Endothelial cell of umbilical vein (primary cell): Measurements from ENCODE around the gene FIBCD1. TPM values are rescaled to one million over a fixed set of nuclear protein-coding genes. Genes with fewer than 3 reads are reported as not detected.

ENCODE experiments used
- BruUV-seq: library from RNA; stranded (reverse); fragments of 400-500 nt; replicated peaks from 2 replicates; lab custom pipeline; 2021; lab: Mats Ljungman, UMichigan
- CTCF ChIA-PET: fragments of 300-600, 350-600 bp; sonication (Branson Sonifier 250); formaldehyde crosslinking; loops from one replicate; lab custom pipeline; 2021; ENCODE audit warnings: antibody characterized with exemption, inconsistent platforms; lab: Charles Lee
- POLR2A ChIA-PET: fragments of 300-600, 350-600 bp; sonication (Branson Sonifier 250); formaldehyde crosslinking; loops from one replicate; lab custom pipeline; 2021; ENCODE audit warnings: antibody characterized with exemption, inconsistent platforms; lab: Charles Lee
- DNase-seq: peaks from one replicate; pipeline ENCODE4 v3.0.0-alpha.2; 2011; ENCODE audit warnings: low read depth, low spot score
- FAIRE-seq: peaks from 2 replicates; lab custom pipeline; 2011; peaks lifted over from hg19 to GRCh38; lab: Jason Lieb, UNC
- H2AFZ ChIP-seq: 2 replicates; pipeline ENCODE4 v1.6.0; 2012; ENCODE audit warnings: low read depth, low read length, control low read depth, inconsistent platforms
- H3K27ac ChIP-seq: 2 replicates; pipeline ENCODE4 v1.5.1; 2011; ENCODE audit warnings: low read depth, mild to moderate bottlenecking, control low read depth, low read length, moderate library complexity; ENCODE audit not compliant: insufficient read depth
- H3K27me3 ChIP-seq, 2 experiments: 2 replicates each; pipeline versions ENCODE4 v1.6.0 to v1.6.1; 2011; ENCODE audit warnings: low read length in 2 of 2, mixed read lengths in 1 of 2; ENCODE audit not compliant: control insufficient read depth in 2 of 2, insufficient read depth in 2 of 2
- H3K36me3 ChIP-seq, 2 experiments: 2 replicates in 1 of 2; 3 replicates in 1 of 2; pipeline ENCODE4 v1.5.1; 2011; ENCODE audit warnings: low read length in 2 of 2, mild to moderate bottlenecking in 1 of 2, moderate library complexity in 1 of 2; ENCODE audit not compliant: control insufficient read depth in 2 of 2, insufficient read depth in 2 of 2; ENCODE audit errors: extremely low read depth in 1 of 2
- H3K4me1 ChIP-seq: 3 replicates; pipeline ENCODE4 v1.5.1; 2011; ENCODE audit warnings: mild to moderate bottlenecking, low read length; ENCODE audit not compliant: control insufficient read depth, insufficient read depth; ENCODE audit errors: extremely low read depth
- H3K4me2 ChIP-seq: 2 replicates; pipeline ENCODE4 v1.6.1; 2011; ENCODE audit warnings: low read length, control low read depth, mixed read lengths; ENCODE audit not compliant: insufficient read depth
- H3K4me3 ChIP-seq, 3 experiments: fragments of 200-600 bp in 1 of 3; sonication (generic), shearing (Covaris generic) in 1 of 3; replicated peaks in 1 of 3; 2 replicates each; pipeline ENCODE4 v1.5.1; 2011 to 2016; ENCODE audit warnings: control low read depth in 3 of 3, low read length in 3 of 3, mild to moderate bottlenecking in 2 of 3, inconsistent platforms in 1 of 3, low read depth in 1 of 3, moderate library complexity in 1 of 3; ENCODE audit not compliant: insufficient read depth in 1 of 3
- H3K79me2 ChIP-seq: 2 replicates; pipeline ENCODE4 v1.6.0; 2012; ENCODE audit warnings: low read length, inconsistent platforms; ENCODE audit not compliant: control insufficient read depth, insufficient read depth
- H3K9ac ChIP-seq: replicated peaks from 2 replicates; pipeline ENCODE3; 2011; ENCODE audit warnings: low read length, control low read depth; ENCODE audit not compliant: insufficient read depth; ENCODE audit errors: extremely low read depth
- H3K9me1 ChIP-seq: replicated peaks from 3 replicates; pipeline ENCODE4 v1.6.0; 2011; ENCODE audit warnings: mild to moderate bottlenecking, low read length; ENCODE audit not compliant: control insufficient read depth, insufficient read depth; ENCODE audit errors: extremely low read depth
- H3K9me3 ChIP-seq: replicated peaks from 2 replicates; pipeline ENCODE4 v1.5.1; 2012; ENCODE audit warnings: low read length, inconsistent platforms; ENCODE audit not compliant: control insufficient read depth, insufficient read depth
- H4K20me1 ChIP-seq: replicated peaks from 2 replicates; pipeline ENCODE3; 2011; ENCODE audit warnings: mild to moderate bottlenecking, low read length; ENCODE audit not compliant: control insufficient read depth, insufficient read depth; ENCODE audit errors: extremely low read depth
- EZH2 ChIP-seq: IDR thresholded peaks from 2 replicates; pipeline ENCODE4 v1.6.1; 2012; ENCODE audit warnings: borderline replicate concordance, low read depth, mild to moderate bottlenecking, moderate library complexity, low read length, inconsistent platforms; ENCODE audit not compliant: severe bottlenecking
- FOS ChIP-seq: IDR thresholded peaks from 2 replicates; pipeline ENCODE4 v1.6.1; 2011; ENCODE audit warnings: mild to moderate bottlenecking, low read length, moderate library complexity, borderline replicate concordance; ENCODE audit not compliant: insufficient read depth
- GATA2 ChIP-seq: IDR thresholded peaks from 2 replicates; pipeline ENCODE4 v1.7.0; 2011; ENCODE audit warnings: low read depth, mild to moderate bottlenecking, moderate library complexity, mixed read lengths, low read length; ENCODE audit not compliant: insufficient read length, insufficient read depth
- JUN ChIP-seq: IDR thresholded peaks from 2 replicates; pipeline ENCODE4 v1.6.1; 2011; ENCODE audit warnings: borderline replicate concordance, low read depth; ENCODE audit not compliant: insufficient read length, insufficient read depth
- MYC ChIP-seq: IDR thresholded peaks from one replicate; pipeline ENCODE4 v1.6.1; 2011; ENCODE audit warnings: mild to moderate bottlenecking, low read depth, low read length
- POLR2A ChIP-seq: IDR thresholded peaks from 2 replicates; pipeline ENCODE4 v1.6.1; 2012; ENCODE audit warnings: low read depth, mild to moderate bottlenecking, control low read depth, low read length
- POLR2AphosphoS5 ChIP-seq: IDR thresholded peaks from 2 replicates; pipeline ENCODE4 v1.6.1; 2012; ENCODE audit warnings: low read depth, mild to moderate bottlenecking, control low read depth, low read length, moderate library complexity; ENCODE audit not compliant: insufficient read depth
- dilution Hi-C: fragments of 300-500 bp; cut with MboI; formaldehyde crosslinking; loops from one replicate; pipeline ENCODE4 v1.15.0; 2019; ENCODE audit warnings: low sequenced_read_pairs; ENCODE audit not compliant: extremely low pct_ligation_motif_present
- intact Hi-C: fragments of 100-400 bp; cut with micrococcal nuclease; formaldehyde crosslinking; loops from one replicate; pipeline ENCODE4 v1.10.0; 2022
- polyA plus RNA-seq, 4 experiments: library from polyadenylated mRNA; depleted of rRNA in 3 of 4; stranded (reverse) in 3 of 4; unstranded in 1 of 4; fragments of >200 nt; gene quantifications; 2 replicates each; pipeline versions ENCODE4 v1.2.1 to v1.2.3, GENCODE V29; 2011 to 2012; ENCODE audit warnings: missing spikeins in 1 of 4
- total RNA-seq: library from RNA; stranded (reverse); gene quantifications from 2 replicates; pipeline ENCODE4 v1.2.3, GENCODE V29; 2021
- TF ChIP-seq, protein P1 (sequence below), 2 donors: IDR thresholded peaks; 1 replicate in 1 of 2; 2 replicates in 1 of 2; pipeline ENCODE4 v1.5.1; 2011; ENCODE audit warnings: low read length in 2 of 2, mild to moderate bottlenecking in 2 of 2, moderate library complexity in 2 of 2, control low read depth in 1 of 2, inconsistent platforms in 1 of 2, low read depth in 1 of 2; ENCODE audit not compliant: insufficient read depth in 1 of 2; ENCODE audit errors: extremely low read depth in 1 of 2
- TF ChIP-seq, protein P2 (sequence below): IDR thresholded peaks from 2 replicates; pipeline ENCODE4 v1.6.1; 2011; ENCODE audit not compliant: insufficient read depth, insufficient read length

The FIBCD1 gene
- total and polyA plus RNA-seq, 2 donors (not counting 3 experiments of a cell fraction or from before 2014, with no cell fraction given): 0.14 TPM; not detected in 1

GRCh38 chr9:130897105-130897751 lies 41.8 kb downstream of the FIBCD1 start:
- no peak overlapping the region for H3K4me3 ChIP-seq
- H4K20me1 ChIP-seq: no peaks in the 10 kb centered on the region
- no peaks in the 10 kb centered on the region for H3K9me1 ChIP-seq
- H3K4me1 ChIP-seq: no peaks in the 10 kb centered on the region
- dilution Hi-C loops (no loop called here), intact Hi-C loops (no loop called here)
- no peak overlapping the region for H3K9ac ChIP-seq
- TF ChIP-seq, protein P1, sequence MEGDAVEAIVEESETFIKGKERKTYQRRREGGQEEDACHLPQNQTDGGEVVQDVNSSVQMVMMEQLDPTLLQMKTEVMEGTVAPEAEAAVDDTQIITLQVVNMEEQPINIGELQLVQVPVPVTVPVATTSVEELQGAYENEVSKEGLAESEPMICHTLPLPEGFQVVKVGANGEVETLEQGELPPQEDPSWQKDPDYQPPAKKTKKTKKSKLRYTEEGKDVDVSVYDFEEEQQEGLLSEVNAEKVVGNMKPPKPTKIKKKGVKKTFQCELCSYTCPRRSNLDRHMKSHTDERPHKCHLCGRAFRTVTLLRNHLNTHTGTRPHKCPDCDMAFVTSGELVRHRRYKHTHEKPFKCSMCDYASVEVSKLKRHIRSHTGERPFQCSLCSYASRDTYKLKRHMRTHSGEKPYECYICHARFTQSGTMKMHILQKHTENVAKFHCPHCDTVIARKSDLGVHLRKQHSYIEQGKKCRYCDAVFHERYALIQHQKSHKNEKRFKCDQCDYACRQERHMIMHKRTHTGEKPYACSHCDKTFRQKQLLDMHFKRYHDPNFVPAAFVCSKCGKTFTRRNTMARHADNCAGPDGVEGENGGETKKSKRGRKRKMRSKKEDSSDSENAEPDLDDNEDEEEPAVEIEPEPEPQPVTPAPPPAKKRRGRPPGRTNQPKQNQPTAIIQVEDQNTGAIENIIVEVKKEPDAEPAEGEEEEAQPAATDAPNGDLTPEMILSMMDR (IDR thresholded peaks at IDR 0.05; ENCODE audit: extremely low read depth in 1 of 2, insufficient read depth in 1 of 2, low read depth in 1 of 2, low read length in 2 of 2): no peak
- TF ChIP-seq FOS (no peak), JUN (no peak), POLR2A (no peak), EZH2 (no peak), MYC (no peak), GATA2 (no peak), POLR2AphosphoS5 (no peak)
- TF ChIP-seq, protein P2, sequence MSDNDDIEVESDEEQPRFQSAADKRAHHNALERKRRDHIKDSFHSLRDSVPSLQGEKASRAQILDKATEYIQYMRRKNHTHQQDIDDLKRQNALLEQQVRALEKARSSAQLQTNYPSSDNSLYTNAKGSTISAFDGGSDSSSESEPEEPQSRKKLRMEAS: no peak
- no peak overlapping the region for H3K27ac ChIP-seq
- CTCF ChIA-PET: interaction anchor here (0.6 to 1.0 kb wide), 2 partner anchors 19 to 144 kb away, joined by 3 read pairs; no protein-coding TSS in a partner anchor
- H3K36me3 ChIP-seq: peaks cover 2 to 7% of the 10 kb centered on the region in 2 experiments
- FAIRE-seq: no peak
- no TSS peak for BruUV-seq
- H3K27me3 ChIP-seq: no peaks in the 10 kb centered on the region
- H3K9me3 ChIP-seq: no peaks in the 10 kb centered on the region
- H2AFZ ChIP-seq: no peak overlapping the region
- no peak overlapping the region for H3K4me2 ChIP-seq
- POLR2A ChIA-PET: interaction anchor here (0.7 kb wide), 1 partner anchor 9 kb away, joined by 3 read pairs; no protein-coding TSS in a partner anchor
- H3K79me2 ChIP-seq: no peaks in the 10 kb centered on the region
- DNase-seq: no peak
